SU-DHL-6 (cell line): Measurements from ENCODE around the gene EPHB1.

ENCODE experiments used
- EZH2phosphoT487 ChIP-seq: fragments of 200-600 bp; sonication (generic), shearing (Covaris generic); conservative IDR thresholded peaks from 2 replicates; pipeline ENCODE4 v1.6.1; 2018; ENCODE audit warnings: mild to moderate bottlenecking, antibody characterized with exemption, low read length, moderate library complexity, mixed read lengths
- TF ChIP-seq, protein P1 (sequence below): fragments of 200-600 bp; sonication (generic); IDR thresholded peaks from one replicate; pipeline ENCODE4 v1.5.1; 2017; ENCODE audit warnings: antibody characterized with exemption, mild to moderate bottlenecking, low read length, moderate library complexity; ENCODE audit not compliant: insufficient read depth, poor library complexity, severe bottlenecking

GRCh38 chr3:135272026-135272669 is 477.1 kb downstream of the EPHB1 start:
- TF ChIP-seq, protein P1, sequence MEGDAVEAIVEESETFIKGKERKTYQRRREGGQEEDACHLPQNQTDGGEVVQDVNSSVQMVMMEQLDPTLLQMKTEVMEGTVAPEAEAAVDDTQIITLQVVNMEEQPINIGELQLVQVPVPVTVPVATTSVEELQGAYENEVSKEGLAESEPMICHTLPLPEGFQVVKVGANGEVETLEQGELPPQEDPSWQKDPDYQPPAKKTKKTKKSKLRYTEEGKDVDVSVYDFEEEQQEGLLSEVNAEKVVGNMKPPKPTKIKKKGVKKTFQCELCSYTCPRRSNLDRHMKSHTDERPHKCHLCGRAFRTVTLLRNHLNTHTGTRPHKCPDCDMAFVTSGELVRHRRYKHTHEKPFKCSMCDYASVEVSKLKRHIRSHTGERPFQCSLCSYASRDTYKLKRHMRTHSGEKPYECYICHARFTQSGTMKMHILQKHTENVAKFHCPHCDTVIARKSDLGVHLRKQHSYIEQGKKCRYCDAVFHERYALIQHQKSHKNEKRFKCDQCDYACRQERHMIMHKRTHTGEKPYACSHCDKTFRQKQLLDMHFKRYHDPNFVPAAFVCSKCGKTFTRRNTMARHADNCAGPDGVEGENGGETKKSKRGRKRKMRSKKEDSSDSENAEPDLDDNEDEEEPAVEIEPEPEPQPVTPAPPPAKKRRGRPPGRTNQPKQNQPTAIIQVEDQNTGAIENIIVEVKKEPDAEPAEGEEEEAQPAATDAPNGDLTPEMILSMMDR: no peak
- TF ChIP-seq EZH2phosphoT487: no peak
